GM10248 (cell line): Measurements from ENCODE around the gene OVAAL.

Experiments
- CTCF ChIA-PET: fragments of 300-600 bp; sonication (Branson Sonifier 250); formaldehyde crosslinking; extraction: SDS; loops from one replicate; lab custom pipeline; 2021; ENCODE audit warnings: antibody characterized with exemption; lab: Yijun Ruan, JAX
- POLR2A ChIA-PET: fragments of 350-650 bp; sonication (Branson Sonifier 250); formaldehyde crosslinking; extraction: SDS; loops from one replicate; lab custom pipeline; 2020; ENCODE audit warnings: antibody characterized with exemption; lab: Yijun Ruan, JAX
- DNase-seq: peaks from one replicate; pipeline ENCODE4 v3.0.0; 2012; ENCODE audit errors: extremely low spot score
- CTCF ChIP-seq: IDR thresholded peaks from 2 replicates; pipeline ENCODE4 v1.5.1; 2012; ENCODE audit warnings: mild to moderate bottlenecking, low read depth; ENCODE audit errors: extremely low read depth, missing control alignments, control extremely low read depth

The OVAAL gene

GRCh38 chr1:180614730-180615129 is 56.0 kb downstream of the OVAAL start:
- no peak for TF ChIP-seq CTCF
- no peak for DNase-seq
- ChIA-PET CTCF (interaction anchor here (1.0 kb wide), 1 partner anchor 13 kb away, joined by 5 read pairs; no protein-coding TSS in a partner anchor), POLR2A (no interaction called here)

- ChIA-PET POLR2A (no interaction called here), CTCF (interaction anchor here (1.0 kb wide), 1 partner anchor 14 kb away, joined by 5 read pairs; no protein-coding TSS in a partner anchor)
- TF ChIP-seq CTCF: no peak
- DNase-seq: no peak
Measured at GRCh38 chr1:180615493-180616290, 56.9 kb downstream of the OVAAL start.
